AML-193 (cell line): ENCODE measurements around the gene PTGS2.
"Not testable (repeated sequence)": the region's sequence is repeated elsewhere in the genome, so short reads cannot be mapped to it uniquely, and the experiment has no call there.

Source experiments
- DNase-seq, 2 experiments: peaks; one replicate each; lab custom pipeline; 2025; lab: John Stamatoyannopoulos, UW

PTGS2 gene

GRCh38 chr1:186670297-186671135 is 9.7 kb downstream of the PTGS2 start:
- DNase-seq: no peak

- not testable (repeated sequence) for DNase-seq
Measured at GRCh38 chr1:186669784-186670183, 10.4 kb downstream of the PTGS2 start.

- DNase-seq: not testable (repeated sequence)
Measured at GRCh38 chr1:186664217-186664616, 16.0 kb downstream of the PTGS2 start.

GRCh38 chr1:186662752-186663151 is 17.5 kb downstream of the PTGS2 start:
- no peak for DNase-seq

GRCh38 chr1:186659890-186660341 is 20.3 kb downstream of the PTGS2 start:
- DNase-seq: peak; percentile 20 to 23

GRCh38 chr1:186658999-186659398 is 21.2 kb downstream of the PTGS2 start:
- no peak for DNase-seq

GRCh38 chr1:186657481-186657880 is 22.7 kb downstream of the PTGS2 start:
- no peak for DNase-seq

- DNase-seq: peak in 1 of 2 experiments; percentile 16
Measured at GRCh38 chr1:186655876-186656275, 24.3 kb downstream of the PTGS2 start.

GRCh38 chr1:186654741-186655140 is 25.5 kb downstream of the PTGS2 start:
- DNase-seq: no peak

GRCh38 chr1:186653312-186653711 is 26.9 kb downstream of the PTGS2 start:
- no peak for DNase-seq

- no peak for DNase-seq
Measured at GRCh38 chr1:186648613-186649012, 31.6 kb downstream of the PTGS2 start.

- not testable (repeated sequence) for DNase-seq
Measured at GRCh38 chr1:186647985-186648384, 32.2 kb downstream of the PTGS2 start.

- peak in 1 of 2 experiments; percentile 20 for DNase-seq
Measured at GRCh38 chr1:186643614-186644013, 36.6 kb downstream of the PTGS2 start.

GRCh38 chr1:186637567-186637966 is 42.7 kb downstream of the PTGS2 start:
- DNase-seq: not testable (repeated sequence)

- no peak for DNase-seq
Measured at GRCh38 chr1:186636786-186637185, 43.4 kb downstream of the PTGS2 start.

- no peak for DNase-seq
Measured at GRCh38 chr1:186634511-186634910, 45.7 kb downstream of the PTGS2 start.

GRCh38 chr1:186633116-186633515 is 47.1 kb downstream of the PTGS2 start:
- DNase-seq: no peak

GRCh38 chr1:186629341-186629740 is 50.9 kb downstream of the PTGS2 start:
- no peak for DNase-seq

GRCh38 chr1:186628910-186629309 is 51.3 kb downstream of the PTGS2 start:
- DNase-seq: no peak

- no peak for DNase-seq
Measured at GRCh38 chr1:186627019-186627418, 53.2 kb downstream of the PTGS2 start.

GRCh38 chr1:186626356-186626932 is 53.8 kb downstream of the PTGS2 start:
- DNase-seq: no peak

GRCh38 chr1:186623551-186623950 is 56.7 kb downstream of the PTGS2 start:
- DNase-seq: no peak
